Gastrocnemius medialis (tissue), 4 donors: ENCODE measurements around the gene FLT3. TPM values are rescaled to one million over a fixed set of nuclear protein-coding genes. Genes with fewer than 3 reads are reported as not detected.

Source experiments
- ATAC-seq, 2 donors: fragments of 150-250 bp; one replicate each; pipeline ENCODE4 v1.9.1; 2016
- DNase-seq, 2 donors: peaks; one replicate each; pipeline ENCODE4 v3.0.0-alpha.2; 2019
- H3K27ac ChIP-seq, 4 donors: fragments of 200-600 bp; sonication (generic); 1 replicate in 1 of 4; 2 replicates in 3 of 4; pipeline ENCODE4 v1.5.1; 2016 to 2018; ENCODE audit warnings: mild to moderate bottlenecking in 2 of 4, moderate library complexity in 1 of 4
- H3K27me3 ChIP-seq, 3 donors: fragments of 200-600 bp; sonication (generic) in 2 of 3; 1 replicate in 1 of 3; 2 replicates in 2 of 3; pipeline versions ENCODE4 v1.5.1 to v1.6.0; 2016 to 2019; ENCODE audit warnings: mild to moderate bottlenecking in 1 of 3, moderate library complexity in 1 of 3
- H3K36me3 ChIP-seq, 2 donors: fragments of 200-600 bp; sonication (generic) in 1 of 2; one replicate each; pipeline ENCODE4 v1.5.1; 2017 to 2018
- H3K4me1 ChIP-seq, 2 donors: fragments of 200-600 bp; sonication (generic) in 1 of 2; one replicate each; pipeline ENCODE4 v1.5.1; 2016 to 2017; ENCODE audit warnings: mild to moderate bottlenecking in 2 of 2
- H3K4me3 ChIP-seq, 4 donors: fragments of 200-600 bp; sonication (generic) in 3 of 4; 1 replicate in 1 of 4; 2 replicates in 3 of 4; pipeline ENCODE4 v1.5.1; 2016 to 2019; ENCODE audit warnings: mild to moderate bottlenecking in 2 of 4
- H3K9me3 ChIP-seq, 3 donors: fragments of 200-600 bp; sonication (generic) in 2 of 3; 1 replicate in 1 of 3; 2 replicates in 2 of 3; pipeline ENCODE4 v1.5.1; 2016 to 2019
- CTCF ChIP-seq, 5 experiments: fragments of 450-650 bp in 3 of 5; fragments of 200-600 bp in 2 of 5; sonication (generic) in 2 of 5; IDR thresholded peaks in 4 of 5; conservative IDR thresholded peaks in 1 of 5; 1 replicate in 4 of 5; 2 replicates in 1 of 5; pipeline ENCODE4 v1.5.1; 2016 to 2019; ENCODE audit warnings: antibody characterized with exemption in 5 of 5, mild to moderate bottlenecking in 3 of 5, moderate library complexity in 3 of 5
- POLR2A ChIP-seq, 2 donors: fragments of 450-650 bp; IDR thresholded peaks; one replicate each; pipeline ENCODE4 v1.6.1; 2017; ENCODE audit warnings: antibody characterized with exemption in 2 of 2, mild to moderate bottlenecking in 2 of 2, moderate library complexity in 2 of 2
- in situ Hi-C, 4 donors: fragments of 200-750 bp; cut with MboI; loops; one replicate each; pipeline versions ENCODE4 v1.15.0 to v1.8.0; 2017; ENCODE audit warnings: low sequenced_read_pairs in 4 of 4
- intact Hi-C: fragments of 100-400 bp; cut with DNase I; formaldehyde crosslinking; loops from one replicate; pipeline ENCODE4 v1.15.1; 2023; ENCODE audit warnings: low total_unique reads
- total RNA-seq, 4 donors: library from RNA; depleted of rRNA; stranded (reverse); fragments of >200 nt; gene quantifications; one replicate each; pipeline versions ENCODE4 v1.1.0 to v1.2.3, GENCODE V29; 2016

FLT3 gene
- total RNA-seq, 4 donors from 2014 or later, result 0.22 to 0.92 (median 0.37) TPM

DNA sequence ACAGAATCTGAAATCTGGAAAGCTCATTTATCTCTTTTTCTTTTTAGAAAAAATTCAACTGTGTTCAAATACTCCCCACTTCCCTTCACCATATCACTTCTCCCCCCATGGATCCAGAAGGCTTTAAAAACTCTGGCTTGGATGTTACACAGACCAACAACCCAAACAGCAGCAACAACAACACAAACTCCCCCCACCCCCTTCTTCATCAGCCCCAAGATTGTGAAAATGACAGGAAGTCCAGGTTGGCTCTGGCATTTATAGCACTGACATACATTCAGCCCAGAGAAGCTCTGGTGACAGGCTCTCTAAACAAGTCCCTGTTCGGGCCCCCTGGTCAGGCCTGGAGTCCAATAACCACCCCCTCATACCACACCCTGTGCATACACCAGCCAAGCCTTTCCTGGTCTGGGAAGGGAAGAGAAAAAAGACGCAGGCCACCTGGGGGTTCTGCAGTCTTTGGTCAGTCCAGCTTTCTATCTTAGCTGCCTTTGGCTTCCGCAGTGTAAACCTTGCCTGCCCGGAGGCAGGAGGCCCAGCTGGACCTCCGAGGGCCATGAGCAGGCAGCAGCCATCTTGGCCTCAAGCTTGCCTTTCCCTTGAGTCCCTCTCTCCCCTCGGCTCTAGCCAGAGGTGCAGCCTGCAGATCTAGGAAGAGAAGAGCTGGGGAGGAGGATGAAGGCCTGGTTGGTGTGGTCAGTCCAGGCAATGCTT, 138.1 kb downstream of the FLT3 start:
- Histone ChIP-seq H3K9me3 (no peaks in the 10 kb centered on the region), H3K27me3 (peaks cover 74 to 83% (median 77%) of the 10 kb centered on the region in 3 donors), H3K4me3 (no peak overlapping the region), H3K36me3 (no peaks in the 10 kb centered on the region), H3K27ac (no peak overlapping the region), H3K4me1 (peaks cover 12 to 13% of the 10 kb centered on the region in 2 donors)
- DNase-seq (no peak), ATAC-seq (no peak)
- TF ChIP-seq POLR2A (IDR thresholded peaks at IDR 0.05) (no peak), CTCF (IDR thresholded peaks at IDR 0.05 in 4 of 5, conservative IDR thresholded peaks at IDR 0.05 in 1 of 5) (no peak)
- in situ Hi-C loops, result no loop called here
- intact Hi-C loops, result no loop called here

- no peak for ATAC-seq
- Histone ChIP-seq H3K4me3 (peak overlapping the region; percentile 28 to 58 (median 39)), H3K27me3 (peaks cover 74 to 81% (median 76%) of the 10 kb centered on the region in 3 donors), H3K4me1 (peaks cover 12 to 13% of the 10 kb centered on the region in 2 donors), H3K9me3 (no peaks in the 10 kb centered on the region), H3K27ac (no peak overlapping the region), H3K36me3 (no peaks in the 10 kb centered on the region)
- in situ Hi-C loops, result no loop called here
- intact Hi-C loops, result no loop called here
- TF ChIP-seq POLR2A (IDR thresholded peaks at IDR 0.05), result no peak
- TF ChIP-seq CTCF (IDR thresholded peaks at IDR 0.05 in 4 of 5, conservative IDR thresholded peaks at IDR 0.05 in 1 of 5), result no peak
- DNase-seq, result no peak
Measured at GRCh38 chr13:27961227-27962085, 138.9 kb downstream of the FLT3 start.

DNA sequence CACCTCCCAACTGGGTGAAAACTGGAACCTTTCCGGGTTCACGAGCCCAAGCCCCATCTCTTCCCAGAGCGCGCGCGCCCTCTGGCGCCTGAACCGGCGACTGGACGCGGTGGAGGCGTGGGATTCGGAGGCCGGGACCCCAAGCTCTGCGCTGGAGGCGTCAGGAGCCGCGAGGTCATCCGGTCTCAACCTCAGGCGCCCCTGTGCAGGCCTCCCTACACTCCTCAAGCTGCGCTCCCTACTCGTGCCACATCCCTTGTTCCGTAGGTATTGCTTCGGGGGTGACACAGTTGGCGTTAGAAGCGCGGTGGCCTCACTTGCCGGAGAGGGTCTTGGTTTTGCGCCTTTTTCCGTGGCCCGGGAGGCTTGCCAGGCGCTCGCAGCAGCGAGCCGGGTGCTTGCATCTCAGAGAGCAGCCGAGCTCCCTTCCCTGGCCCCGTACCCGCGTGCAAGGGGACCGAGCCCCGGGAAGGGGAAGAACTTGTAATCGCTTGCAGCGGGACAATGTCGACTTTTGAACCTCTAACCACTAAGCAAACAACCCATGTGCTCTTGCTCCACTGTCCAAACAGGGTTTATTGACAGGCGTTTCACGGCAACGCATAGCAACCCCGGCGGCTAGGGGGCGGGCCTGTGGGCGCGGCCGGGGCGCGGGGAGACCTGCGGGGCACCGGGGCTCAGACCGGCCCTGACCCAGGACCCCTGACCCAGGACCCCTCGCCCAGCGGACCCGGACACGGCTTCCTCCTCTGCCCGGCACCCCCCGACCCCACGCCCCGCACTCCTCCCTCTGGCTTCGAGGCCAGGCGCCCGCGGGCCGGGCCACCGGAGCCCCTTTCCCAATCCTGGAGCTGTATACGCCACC, 139.8 kb downstream of the FLT3 start:
- Histone ChIP-seq H3K36me3 (no peaks in the 10 kb centered on the region), H3K27me3 (peaks cover 74 to 81% (median 76%) of the 10 kb centered on the region in 3 donors), H3K27ac (no peak overlapping the region), H3K9me3 (no peaks in the 10 kb centered on the region), H3K4me3 (peak overlapping the region; percentile 35 to 58 (median 40)), H3K4me1 (peaks cover 12 to 13% of the 10 kb centered on the region in 2 donors)
- no peak for DNase-seq
- no peak for TF ChIP-seq POLR2A (IDR thresholded peaks at IDR 0.05)
- TF ChIP-seq CTCF (IDR thresholded peaks at IDR 0.05 in 4 of 5, conservative IDR thresholded peaks at IDR 0.05 in 1 of 5), result peak in 3 of 5 experiments; percentile 11 to 47 (median 26)
- intact Hi-C loops, result no loop called here
- ATAC-seq, result no peak
- in situ Hi-C loops, result no loop called here

DNA sequence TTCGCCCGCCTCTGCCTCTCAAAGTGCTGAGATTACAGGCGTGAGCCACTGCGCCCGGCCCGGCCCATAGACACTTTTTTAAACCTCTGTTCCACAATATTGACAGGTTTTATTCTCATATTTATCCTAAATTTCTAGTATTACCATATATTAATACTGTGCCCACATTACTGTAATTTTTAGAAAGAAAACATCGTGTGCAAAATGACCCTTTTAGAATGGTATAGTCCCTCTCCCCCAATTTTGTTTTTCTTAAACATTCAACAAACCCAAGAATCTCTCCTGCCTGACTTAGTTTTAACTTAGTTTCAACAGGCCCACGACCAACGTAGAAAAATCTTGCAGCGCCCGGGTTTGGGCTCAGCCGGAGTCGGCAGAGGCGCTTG, 140.4 kb downstream of the FLT3 start:
- peaks cover 74 to 81% (median 76%) of the 10 kb centered on the region in 3 donors for H3K27me3 ChIP-seq
- no peak for TF ChIP-seq POLR2A (IDR thresholded peaks at IDR 0.05)
- TF ChIP-seq CTCF (IDR thresholded peaks at IDR 0.05 in 4 of 5, conservative IDR thresholded peaks at IDR 0.05 in 1 of 5), result no peak
- H3K36me3 ChIP-seq, result no peaks in the 10 kb centered on the region
- peak overlapping the region; percentile 35 to 58 (median 40) for H3K4me3 ChIP-seq
- no peak overlapping the region for H3K27ac ChIP-seq
- no peaks in the 10 kb centered on the region for H3K9me3 ChIP-seq
- peaks cover 12 to 13% of the 10 kb centered on the region in 2 donors for H3K4me1 ChIP-seq
- DNase-seq (no peak), ATAC-seq (no peak)
- in situ Hi-C loops, result loop anchor here in 1 of 4 donors (10.0 kb wide), 1 partner anchor 595 kb away; no protein-coding TSS in a partner anchor
- intact Hi-C loops, result no loop called here
